NCI-H2171 (cell line): ENCODE data around the gene CPED1.
"Not testable (repeated sequence)": the region's sequence is repeated elsewhere in the genome, so short reads cannot be mapped to it uniquely, and the experiment has no call there.

ENCODE experiments used
- DNase-seq: peaks from one replicate; lab custom pipeline; 2025; lab: John Stamatoyannopoulos, UW

The CPED1 gene

DNA sequence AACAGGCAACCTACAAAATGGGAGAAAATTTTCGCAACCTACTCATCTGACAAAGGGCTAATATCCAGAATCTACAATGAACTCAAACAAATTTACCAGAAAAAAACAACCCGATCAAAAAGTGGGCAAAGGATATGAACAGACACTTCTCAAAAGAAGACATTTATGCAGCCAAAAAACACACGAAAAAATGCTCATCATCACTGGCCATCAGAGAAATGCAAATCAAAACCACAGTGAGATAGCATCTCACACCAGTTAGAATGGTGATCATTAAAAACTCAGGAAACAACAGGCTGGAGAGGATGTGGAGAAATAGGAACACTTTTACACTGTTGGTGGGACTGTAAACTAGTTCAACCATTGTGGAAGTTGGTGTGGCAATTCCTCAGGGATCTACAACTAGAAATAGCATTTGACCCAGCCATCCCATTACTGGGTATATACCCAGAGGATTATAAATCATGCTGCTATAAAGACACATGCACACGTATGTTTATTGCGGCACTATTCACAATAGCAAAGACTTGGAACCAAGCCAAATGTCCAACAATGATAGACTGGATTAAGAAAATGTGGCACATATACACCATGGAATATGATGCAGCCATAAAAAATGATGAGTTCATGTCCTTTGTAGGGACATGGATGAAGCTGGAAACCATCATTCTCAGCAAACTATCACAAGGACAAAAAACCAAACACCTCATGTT, 264.2 kb downstream of the CPED1 start:
- not testable (repeated sequence) for DNase-seq

DNA sequence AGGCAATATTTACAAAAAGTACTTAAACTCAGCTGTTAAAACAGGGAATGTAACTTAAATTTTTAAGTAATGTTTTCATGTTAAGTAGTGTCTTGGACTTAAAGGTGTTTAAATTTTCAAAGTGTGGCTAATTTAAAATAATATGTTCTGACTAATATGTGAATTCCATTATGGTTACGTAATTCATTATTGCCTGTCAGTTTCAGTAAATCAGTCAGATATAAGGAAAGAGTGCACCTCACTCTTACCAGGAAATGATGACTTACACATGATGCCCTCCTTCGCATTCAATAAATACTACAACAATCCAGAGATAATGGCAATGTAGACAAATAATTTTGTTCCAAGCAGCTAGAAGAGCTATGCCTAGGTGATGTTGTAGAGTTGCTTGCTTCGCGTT, 271.3 kb downstream of the CPED1 start:
- no peak for DNase-seq

DNA sequence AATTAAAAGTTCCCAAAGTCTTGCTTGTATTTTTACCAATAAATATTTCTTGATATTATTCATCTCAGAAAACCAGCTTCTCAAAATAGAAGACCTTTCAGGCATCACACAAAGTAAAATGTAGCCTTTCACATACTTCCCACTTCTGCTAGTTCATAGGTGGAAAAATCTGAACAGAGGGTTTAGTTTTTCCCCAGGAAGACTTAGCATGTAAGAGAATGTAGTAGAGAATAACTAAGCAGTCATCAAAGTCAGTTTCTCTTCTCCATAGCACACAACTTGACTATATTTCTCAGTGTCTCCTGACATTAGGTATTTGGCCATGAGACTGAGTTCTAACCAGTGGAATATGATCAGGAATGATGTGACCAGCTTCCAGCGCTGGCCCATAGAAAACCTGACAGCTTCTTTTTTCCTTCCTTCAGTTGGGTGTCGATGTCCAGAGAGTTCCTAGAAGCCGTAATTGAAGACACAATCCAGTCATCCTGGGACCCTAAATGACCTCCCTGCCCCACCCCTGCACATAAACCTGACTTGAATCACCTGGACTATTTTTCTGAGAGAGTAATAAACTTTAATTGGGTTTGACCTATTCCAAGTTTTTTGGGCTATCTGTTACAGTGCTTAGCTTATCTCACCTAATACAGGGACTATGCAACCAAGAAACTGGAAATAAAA, 272.8 kb downstream of the CPED1 start:
- DNase-seq = no peak

DNA sequence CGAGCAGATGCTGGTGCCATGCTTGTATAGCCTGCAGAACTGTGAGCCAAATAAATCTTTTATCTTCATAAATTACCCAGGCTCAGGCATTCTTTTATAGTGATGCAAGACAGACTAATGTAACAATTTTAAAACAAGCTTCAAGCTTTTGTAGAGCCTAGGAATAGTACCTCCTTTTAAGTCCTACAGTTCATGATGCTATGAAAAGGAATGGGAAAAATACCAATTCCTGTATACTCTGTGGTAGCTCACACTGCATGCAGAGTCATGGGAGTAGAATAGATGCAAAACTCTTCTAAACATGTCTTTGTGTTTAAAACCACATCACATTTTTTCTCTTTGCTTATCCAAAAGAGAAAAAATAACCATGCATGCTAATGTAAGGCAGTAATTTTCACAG, 273.7 kb downstream of the CPED1 start:
- DNase-seq = no peak

DNA sequence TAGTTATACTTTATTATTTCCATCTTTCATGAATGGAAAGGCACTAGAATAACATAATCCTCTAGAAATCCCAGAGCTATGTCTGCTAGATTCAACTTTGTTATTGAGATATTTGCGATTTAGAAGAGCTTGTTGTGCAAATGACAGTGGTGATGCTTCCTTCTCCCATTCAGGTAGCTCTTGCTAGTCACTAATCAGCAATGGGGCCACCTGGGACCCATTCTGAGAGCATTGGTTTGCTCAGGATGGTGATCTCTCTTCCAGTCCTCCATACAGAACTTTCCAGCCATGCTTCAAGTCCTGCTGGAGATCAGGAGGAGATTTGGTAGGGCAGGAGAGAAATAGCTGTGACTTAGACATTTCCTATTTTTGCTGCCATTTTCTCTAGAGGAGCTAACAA, 274.5 kb downstream of the CPED1 start:
- DNase-seq = no peak

DNA sequence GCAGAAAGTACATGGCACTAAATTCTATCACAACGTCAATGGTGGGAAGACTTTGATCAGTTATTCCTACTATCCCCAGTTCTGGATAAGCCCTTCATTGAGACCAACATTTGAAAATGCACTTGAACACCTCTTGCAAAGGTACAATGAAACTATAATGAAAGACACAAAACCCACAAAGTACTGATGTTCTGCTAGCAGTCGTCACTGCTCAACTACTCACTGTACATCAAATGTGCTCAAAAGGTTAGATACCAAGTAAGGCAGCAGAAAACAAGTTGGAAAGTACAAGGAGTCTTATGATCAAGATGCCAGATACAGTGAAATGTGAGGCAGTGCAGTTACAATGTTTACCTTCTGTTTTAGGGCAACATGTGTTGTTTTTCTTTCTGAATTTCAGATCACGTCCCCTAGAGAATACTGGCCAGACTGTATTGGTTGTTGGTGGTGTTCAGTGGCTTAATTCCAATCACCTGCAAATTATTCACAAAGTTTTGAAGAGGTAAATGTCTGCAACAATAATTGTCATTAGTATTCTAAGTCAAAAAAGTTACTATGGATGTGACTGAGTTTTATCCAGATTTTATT, 277.9 kb downstream of the CPED1 start:
- DNase-seq = no peak

DNA sequence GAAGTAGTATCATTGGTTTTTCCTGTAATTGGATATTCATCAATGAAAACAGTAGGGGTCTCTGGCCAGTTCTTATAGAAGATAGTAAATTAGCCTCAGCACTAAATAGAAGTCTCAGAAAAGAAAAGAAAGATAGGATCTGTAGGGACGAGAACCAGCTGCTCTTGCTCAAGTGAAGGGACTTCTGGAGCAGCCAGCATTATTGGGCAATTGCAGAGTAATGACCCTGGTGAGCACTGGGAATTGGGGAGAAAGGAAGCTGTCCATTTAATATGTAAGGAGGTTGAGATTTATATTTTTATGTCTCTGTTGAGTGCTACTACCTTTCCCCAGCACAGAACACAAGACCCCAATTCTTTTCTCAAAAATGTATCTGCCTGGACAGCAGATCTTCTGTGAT, 279.1 kb downstream of the CPED1 start:
- no peak for DNase-seq

DNA sequence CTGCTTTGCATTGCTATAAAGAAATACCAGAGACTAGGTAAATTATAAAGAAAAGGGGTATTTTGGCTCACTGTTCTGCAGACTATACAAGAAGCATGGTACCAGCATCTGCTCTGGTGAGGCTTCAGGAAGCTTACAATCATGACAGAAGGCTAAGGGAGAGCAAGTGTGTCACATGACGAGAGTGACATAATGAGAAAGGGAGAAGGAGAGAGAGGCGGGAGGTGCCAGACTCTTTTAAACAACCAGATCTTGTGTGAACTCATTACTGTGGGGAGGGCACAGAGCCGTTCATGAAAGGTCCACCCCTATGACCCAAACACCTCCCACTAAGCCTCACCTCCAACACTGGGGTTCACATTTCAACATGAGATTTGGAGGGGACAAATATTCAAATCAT, 281.3 kb downstream of the CPED1 start:
- no peak for DNase-seq

DNA sequence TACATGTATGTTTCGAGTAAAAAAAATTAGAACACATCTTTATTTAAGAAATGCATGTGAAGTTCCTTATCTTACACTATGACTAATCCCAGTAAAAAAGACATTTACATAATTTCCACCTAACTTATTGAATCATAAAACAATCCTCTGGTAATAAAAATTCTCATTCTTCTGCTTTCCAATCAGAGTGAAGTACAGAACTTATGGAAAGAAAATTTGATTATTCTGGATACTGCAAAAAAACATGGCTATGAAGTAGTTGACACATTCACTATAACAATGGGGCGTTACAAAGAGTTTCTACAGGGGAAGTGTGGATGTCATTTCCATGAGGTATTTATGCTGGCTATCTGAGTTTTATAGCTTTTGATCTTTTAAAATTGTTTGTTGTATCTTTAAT, 282.6 kb downstream of the CPED1 start:
- no peak for DNase-seq

DNA sequence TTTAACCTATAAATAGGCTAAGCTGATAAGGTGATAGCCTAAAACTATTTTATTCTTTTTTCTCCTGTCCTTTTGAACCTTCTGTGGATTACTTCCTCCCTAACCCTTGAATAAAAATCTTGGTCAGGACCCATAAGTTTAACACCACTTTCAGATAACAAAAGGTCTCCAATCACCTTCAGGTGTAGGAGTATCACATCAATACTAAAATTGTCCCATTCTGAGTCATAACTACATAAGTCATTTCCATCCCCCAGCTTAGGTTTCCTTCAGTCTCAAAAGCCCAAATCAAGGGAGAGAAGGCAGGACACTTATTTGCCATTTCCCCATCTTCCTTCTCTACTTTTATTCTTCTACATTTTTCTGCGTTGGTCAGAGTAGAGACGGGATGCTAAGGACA, 283.4 kb downstream of the CPED1 start:
- DNase-seq = no peak

DNA sequence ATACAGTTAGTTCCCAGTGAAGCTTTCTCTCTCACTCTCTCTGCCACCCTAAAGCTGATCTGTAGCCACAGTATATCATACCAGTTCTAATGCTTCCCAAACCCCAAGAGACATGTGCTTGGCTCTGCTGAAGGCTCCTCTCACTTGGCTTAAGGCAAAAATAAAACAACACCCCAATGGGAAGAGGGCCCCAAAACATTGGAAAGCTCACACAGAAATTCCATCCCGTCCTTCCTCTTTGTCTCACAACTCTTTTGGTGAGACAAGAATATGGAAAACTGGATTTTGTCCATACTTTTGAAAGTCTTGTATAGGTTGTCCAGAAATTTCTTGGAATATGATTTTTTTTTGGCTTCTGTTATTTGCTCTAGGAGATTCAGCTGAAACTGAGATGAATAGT, 284.2 kb downstream of the CPED1 start:
- DNase-seq = no peak

DNA sequence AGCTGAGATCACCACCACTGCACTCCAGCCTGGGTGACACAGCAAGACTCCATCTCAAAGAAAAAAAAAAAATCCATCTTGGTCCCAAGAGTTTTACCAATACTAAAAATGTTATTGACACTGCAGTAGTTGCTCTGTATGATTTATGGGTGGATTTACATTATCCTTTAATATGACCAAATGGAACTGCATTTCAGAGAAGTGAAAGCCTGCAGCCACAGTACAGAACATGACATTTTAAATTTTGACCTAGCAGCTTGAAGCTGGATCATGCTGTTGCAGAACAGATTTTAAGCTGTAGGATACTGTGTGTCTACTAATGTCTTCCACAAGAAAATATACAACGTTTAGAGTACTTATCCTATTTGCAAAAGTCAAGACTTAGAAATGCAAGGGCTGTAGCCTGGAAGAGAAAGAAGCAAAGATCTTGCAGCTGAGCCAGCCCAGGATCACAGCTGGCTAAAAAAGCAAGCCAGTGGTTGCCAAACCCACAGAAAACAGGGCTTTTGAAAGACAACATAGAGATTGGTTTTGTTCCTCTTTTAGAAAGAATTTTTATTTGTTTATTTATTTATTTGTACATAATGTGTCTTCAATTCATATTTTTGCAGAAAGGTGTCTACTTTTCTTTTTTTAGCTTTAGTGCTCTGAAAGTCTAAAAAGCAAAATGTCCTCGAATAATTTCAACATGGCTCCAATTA, 285.1 kb downstream of the CPED1 start:
- no peak for DNase-seq

DNA sequence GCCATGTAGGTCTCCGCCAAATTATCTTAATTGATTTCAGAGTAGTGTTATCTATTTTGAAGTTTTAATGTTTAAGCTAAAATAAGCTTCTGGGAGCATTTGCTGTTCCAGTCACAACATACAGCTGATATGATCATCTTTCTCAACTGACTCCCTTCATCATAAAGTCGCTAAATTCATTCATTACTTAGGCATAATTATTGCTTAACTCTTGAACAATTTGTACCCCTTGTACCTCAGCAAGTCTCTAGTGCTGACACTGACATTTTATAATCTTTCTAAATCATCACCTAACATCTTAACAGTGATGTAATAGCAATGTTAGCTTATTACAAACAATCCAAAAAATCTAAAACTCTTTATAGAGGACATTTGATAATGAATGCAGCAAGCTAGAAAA, 286.0 kb downstream of the CPED1 start:
- no peak for DNase-seq

DNA sequence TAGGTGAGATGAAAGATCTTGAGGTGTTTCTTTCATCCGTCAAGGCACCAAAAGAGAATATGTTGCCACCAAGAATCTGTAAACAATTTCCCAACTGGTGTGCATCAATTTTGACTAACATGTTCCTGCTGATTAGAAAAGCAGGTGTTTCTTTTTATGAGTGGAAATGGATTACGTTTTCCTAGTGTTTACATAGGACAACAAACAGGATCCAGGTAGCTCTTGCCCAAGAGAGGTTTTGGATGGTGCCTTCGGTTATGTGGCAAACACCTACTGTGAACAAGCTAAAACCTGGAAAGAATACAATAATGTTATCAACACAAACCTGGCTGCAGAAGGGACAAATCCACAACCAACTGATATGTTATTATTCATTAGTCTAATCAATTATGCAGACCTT, 286.7 kb downstream of the CPED1 start:
- DNase-seq = no peak

DNA sequence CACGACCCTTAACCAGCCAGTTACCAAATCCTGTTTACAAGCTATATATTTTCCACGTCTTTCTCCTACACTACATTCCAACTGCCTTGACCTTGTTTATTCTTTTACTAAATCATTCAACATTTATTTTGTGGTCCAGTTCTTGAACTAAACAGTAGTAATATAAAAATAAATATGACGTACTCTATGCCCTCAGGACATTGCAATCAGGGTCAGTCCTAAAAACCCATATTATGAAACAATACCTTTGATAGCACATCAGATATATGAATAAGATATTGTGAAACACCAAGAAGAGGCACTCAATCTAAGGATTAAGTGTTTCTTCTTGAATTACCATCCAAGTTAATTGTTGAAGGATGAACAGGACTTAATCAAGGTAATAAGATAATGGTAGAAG, 287.8 kb downstream of the CPED1 start:
- no peak for DNase-seq

DNA sequence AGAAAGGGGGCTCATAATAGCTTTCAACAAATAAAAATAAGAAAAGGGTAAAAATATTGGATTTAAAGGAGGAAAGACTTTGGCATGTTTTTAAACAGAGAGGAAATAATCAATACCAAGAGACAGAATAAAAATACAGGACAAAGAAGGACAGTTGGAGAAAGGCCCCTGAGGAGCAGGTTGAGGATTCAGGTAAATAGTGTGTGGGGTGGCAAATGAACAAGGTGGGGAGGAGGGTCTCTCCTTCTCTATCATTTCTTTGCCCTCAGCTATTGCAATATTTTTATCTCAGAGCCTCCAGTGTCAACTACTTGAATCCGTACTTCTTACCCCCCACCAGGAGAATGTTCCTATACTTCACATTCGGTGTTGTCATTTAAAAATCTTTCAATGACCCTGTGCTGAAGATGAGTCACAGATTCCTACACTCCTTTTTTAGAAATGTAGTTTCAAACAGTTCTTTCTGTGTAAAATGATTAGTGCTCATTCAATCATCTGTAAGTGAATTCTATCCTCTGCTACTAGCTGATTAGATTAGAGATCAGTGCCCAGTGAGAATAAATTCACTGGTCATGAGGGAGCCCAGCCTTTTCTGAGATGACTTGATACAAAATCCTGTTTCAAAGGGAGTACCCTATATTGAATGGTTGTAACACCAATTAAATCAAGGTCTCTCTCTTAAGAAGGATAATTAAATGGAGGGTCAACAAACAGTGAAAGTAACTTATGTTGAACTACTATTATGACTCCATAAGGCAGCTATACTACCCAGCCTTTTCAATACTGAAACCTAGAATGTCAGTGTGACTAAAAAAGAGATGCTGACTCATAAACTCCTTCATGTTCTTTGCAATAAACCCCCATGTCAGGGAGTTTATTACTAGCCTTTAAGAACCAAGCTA, 289.9 kb downstream of the CPED1 start:
- no peak for DNase-seq

DNA sequence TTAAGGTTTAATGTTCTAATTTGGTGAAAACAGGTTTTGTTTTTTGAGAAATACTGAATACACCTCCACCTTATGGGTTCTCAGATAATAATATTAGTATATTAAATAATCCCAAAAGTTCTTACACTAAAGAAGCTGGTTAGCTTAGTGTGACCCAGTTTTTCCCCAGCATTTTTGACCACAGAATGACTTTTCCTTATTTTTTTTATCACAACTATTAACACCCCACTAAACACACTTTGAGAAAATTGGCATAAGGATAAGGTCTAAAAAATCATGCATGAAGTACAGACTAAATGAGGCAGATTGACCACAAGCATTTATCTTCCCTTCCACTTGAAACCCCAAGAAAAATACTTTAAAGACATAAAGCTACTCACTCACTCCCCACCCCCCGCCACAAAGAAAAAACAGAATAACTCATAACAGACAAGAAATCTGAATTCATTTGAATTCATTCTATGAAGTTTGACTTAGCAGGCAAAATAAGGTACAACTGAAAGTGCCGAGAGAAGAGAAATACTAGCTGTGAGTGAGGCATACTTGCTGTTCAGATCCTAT, 290.6 kb downstream of the CPED1 start:
- DNase-seq = no peak

DNA sequence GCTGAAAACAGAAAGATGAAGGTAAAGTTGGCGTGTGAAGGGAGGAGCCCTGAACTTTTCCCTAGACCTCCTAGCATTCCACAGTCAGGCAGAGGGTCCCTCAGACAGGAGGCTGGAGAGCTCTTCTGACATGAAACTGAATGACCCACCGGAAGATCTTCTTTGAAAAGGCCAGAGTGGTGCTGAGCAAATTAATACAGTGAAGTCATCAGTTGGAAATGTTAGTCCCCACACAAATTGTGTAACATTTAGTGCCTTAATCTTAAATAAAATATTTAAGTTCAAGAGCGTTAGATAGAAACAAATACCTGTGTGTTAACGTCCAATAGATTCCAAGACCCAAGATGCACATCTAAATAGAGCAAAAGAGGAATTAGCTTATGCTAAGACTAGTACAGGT, 291.3 kb downstream of the CPED1 start:
- DNase-seq = no peak

DNA sequence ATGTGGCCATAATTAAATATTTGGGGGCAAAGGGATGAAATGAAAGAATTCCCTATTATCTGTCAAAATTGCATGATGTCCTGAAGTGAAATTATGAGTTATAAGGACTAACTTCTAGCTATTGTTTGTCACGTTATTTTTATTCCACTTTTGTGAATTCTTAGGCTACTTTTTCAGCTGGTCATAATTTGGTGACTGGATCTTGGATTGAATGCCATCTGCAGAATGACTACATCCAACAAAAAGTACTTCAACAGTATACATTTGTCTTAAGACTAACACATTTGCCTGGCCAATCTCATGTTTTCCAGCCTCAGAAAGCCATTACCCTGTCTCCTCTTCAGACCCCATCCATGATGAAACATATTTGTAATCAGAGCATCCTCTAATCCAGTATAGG, 292.1 kb downstream of the CPED1 start:
- no peak for DNase-seq

DNA sequence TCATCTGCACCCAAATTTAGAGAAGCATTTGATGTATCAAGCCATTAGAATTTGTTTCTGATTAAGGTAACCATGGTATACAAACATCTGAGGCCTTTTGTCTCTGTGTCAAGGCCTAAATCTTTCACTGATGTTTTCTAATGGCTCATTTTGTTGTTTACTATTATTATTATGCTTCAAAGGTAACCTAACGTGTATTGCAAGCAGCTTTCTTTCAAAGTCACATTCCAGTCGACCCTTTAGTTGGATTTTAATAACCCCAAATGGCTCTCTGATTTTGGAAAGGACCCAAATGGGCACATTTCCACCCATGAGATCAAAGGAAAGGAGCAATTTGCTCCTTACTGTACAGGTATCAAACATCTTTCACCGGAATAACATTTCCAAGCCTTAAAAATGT, 293.6 kb downstream of the CPED1 start:
- DNase-seq = no peak

DNA sequence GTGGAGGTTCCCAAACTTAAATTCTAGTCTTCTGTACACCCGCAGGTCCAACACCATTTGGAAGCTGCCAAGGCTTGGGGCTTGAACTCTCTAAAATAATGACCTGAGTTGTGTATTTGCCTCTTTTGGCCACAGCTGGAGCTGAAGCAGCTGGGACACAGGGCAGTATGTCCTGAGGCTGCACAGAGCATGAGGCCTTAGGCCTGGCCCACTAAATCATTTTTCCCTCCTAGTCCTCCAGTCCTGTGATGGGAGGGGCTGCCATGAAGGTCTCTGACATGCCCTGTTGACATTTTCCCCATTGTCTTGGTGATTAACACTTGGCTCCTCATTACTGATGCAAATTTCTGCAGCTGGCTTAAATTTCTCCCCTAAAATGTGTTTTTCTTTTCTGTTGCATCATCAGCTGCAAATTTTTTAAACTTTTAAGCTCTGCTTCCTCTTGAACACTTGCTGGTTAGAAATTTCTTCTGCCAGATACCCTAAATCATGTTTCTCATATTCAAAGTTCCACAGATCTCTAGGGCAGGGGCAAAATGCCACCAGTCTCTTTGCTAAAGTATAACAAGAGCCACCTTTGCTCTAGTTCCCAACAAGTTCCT, 296.7 kb downstream of the CPED1 start:
- DNase-seq = no peak
